Raji (cell line): ENCODE measurements around the gene HCN3.

ENCODE experiments used
- POLR2A ChIP-seq: IDR thresholded peaks from 2 replicates; pipeline ENCODE4 v1.6.1; 2011; ENCODE audit warnings: low read depth, low read length, control low read depth; ENCODE audit not compliant: insufficient read depth

HCN3 gene

GRCh38 chr1:155320661-155321617, 43.7 kb downstream of the HCN3 start, which contains the start of gene RUSC1:
TSS of gene RUSC1 (plus strand) at chr1:155320894. CDS start at chr1:155321774, 880 bp downstream.
- peak; percentile 31; the same call in 1 of the 2 replicates for TF ChIP-seq POLR2A

- TF ChIP-seq POLR2A: no peak; the same call in 1 of the 2 replicates
These were observed 44.6 kb downstream of the HCN3 start for GRCh38 chr1:155321639-155322503.

- no peak for TF ChIP-seq POLR2A
These were observed 45.3 kb downstream of the HCN3 start for GRCh38 chr1:155322571-155322952.

GRCh38 chr1:155322953-155323728, 45.9 kb downstream of the HCN3 start:
- no peak; the same call in 1 of the 2 replicates for TF ChIP-seq POLR2A

- peak; percentile 47; the same call in 1 of the 2 replicates for TF ChIP-seq POLR2A
These were observed 46.4 kb downstream of the HCN3 start for GRCh38 chr1:155323729-155324036.

GRCh38 chr1:155324037-155324716, 46.9 kb downstream of the HCN3 start:
- peak; percentile 75 for TF ChIP-seq POLR2A

GRCh38 chr1:155324717-155325602, 47.7 kb downstream of the HCN3 start:
- TF ChIP-seq POLR2A: no peak

- no peak for TF ChIP-seq POLR2A
These were observed 48.3 kb downstream of the HCN3 start for GRCh38 chr1:155325603-155325893.

GRCh38 chr1:155326020-155326526, 48.8 kb downstream of the HCN3 start:
- TF ChIP-seq POLR2A: no peak

- TF ChIP-seq POLR2A: no peak
These were observed 49.4 kb downstream of the HCN3 start for GRCh38 chr1:155326631-155327037.

GRCh38 chr1:155327981-155328380, 50.7 kb downstream of the HCN3 start:
- TF ChIP-seq POLR2A: no peak

GRCh38 chr1:155329980-155330598, 52.8 kb downstream of the HCN3 start:
- no peak for TF ChIP-seq POLR2A

- no peak for TF ChIP-seq POLR2A
These were observed 57.7 kb downstream of the HCN3 start for GRCh38 chr1:155334962-155335361.
